ENCODE measurements around the gene FREM1.

GRCh38 chr9:14710804-14711203 is 199.4 kb downstream of the FREM1 start:
- no peak for TF ChIP-seq CTCF (IDR thresholded peaks at IDR 0.05 in 4 of 5, conservative IDR thresholded peaks at IDR 0.05 in 1 of 5)
- no peak for TF ChIP-seq POLR2A (IDR thresholded peaks at IDR 0.05)
